Erythroblast (primary cell): ENCODE data around the gene ST3GAL4.

Source experiments
- DNase-seq, 2 experiments: peaks; one replicate each; lab custom pipeline; 2025; lab: John Stamatoyannopoulos, UW
- GATA1 ChIP-seq: IDR thresholded peaks from 2 replicates; pipeline ENCODE4 v1.6.1; 2011; ENCODE audit warnings: low read depth, mild to moderate bottlenecking, control low read depth, low read length, moderate library complexity
- POLR2A ChIP-seq: IDR thresholded peaks from 2 replicates; pipeline ENCODE4 v1.6.1; 2011; ENCODE audit warnings: mild to moderate bottlenecking, low read length

The ST3GAL4 gene

GRCh38 chr11:126413843-126414405, 58.4 kb downstream of the ST3GAL4 start:
- no peak for TF ChIP-seq GATA1
- TF ChIP-seq POLR2A: no peak
- no peak for DNase-seq

GRCh38 chr11:126414615-126415014, 59.1 kb downstream of the ST3GAL4 start:
- DNase-seq: no peak
- TF ChIP-seq POLR2A (no peak), GATA1 (no peak)

GRCh38 chr11:126415128-126415527, 59.6 kb downstream of the ST3GAL4 start:
- no peak for DNase-seq
- TF ChIP-seq POLR2A (no peak), GATA1 (no peak)

- DNase-seq: no peak
- no peak for TF ChIP-seq GATA1
- no peak for TF ChIP-seq POLR2A
Measured at GRCh38 chr11:126415669-126416420, 60.4 kb downstream of the ST3GAL4 start.

GRCh38 chr11:126416542-126417090, 61.1 kb downstream of the ST3GAL4 start:
- no peak for TF ChIP-seq GATA1
- no peak for TF ChIP-seq POLR2A
- DNase-seq: peak; percentile 49 to 68

- DNase-seq: no peak
- TF ChIP-seq POLR2A (no peak), GATA1 (no peak)
Measured at GRCh38 chr11:126417091-126417862, 61.8 kb downstream of the ST3GAL4 start.

- DNase-seq: no peak
- no peak for TF ChIP-seq GATA1
- no peak for TF ChIP-seq POLR2A
Measured at GRCh38 chr11:126418887-126419286, 63.4 kb downstream of the ST3GAL4 start.

GRCh38 chr11:126419801-126420697, 64.6 kb downstream of the ST3GAL4 start:
- DNase-seq: peak; percentile 88 to 92
- TF ChIP-seq POLR2A: no peak
- TF ChIP-seq GATA1: peak; percentile 32

GRCh38 chr11:126420698-126421256, 65.3 kb downstream of the ST3GAL4 start:
- DNase-seq: peak in 1 of 2 experiments; percentile 38
- TF ChIP-seq POLR2A: no peak
- no peak for TF ChIP-seq GATA1

GRCh38 chr11:126421271-126421671, 65.8 kb downstream of the ST3GAL4 start:
- DNase-seq: no peak
- TF ChIP-seq GATA1: no peak
- TF ChIP-seq POLR2A: no peak

GRCh38 chr11:126422446-126422845, 67.0 kb downstream of the ST3GAL4 start:
- TF ChIP-seq GATA1: no peak
- no peak for TF ChIP-seq POLR2A
- no peak for DNase-seq

- TF ChIP-seq POLR2A (no peak), GATA1 (no peak)
- DNase-seq: no peak
Measured at GRCh38 chr11:126423154-126423553, 67.7 kb downstream of the ST3GAL4 start.

GRCh38 chr11:126423743-126424142, 68.3 kb downstream of the ST3GAL4 start:
- DNase-seq: no peak
- TF ChIP-seq GATA1 (no peak), POLR2A (no peak)
